Midbrain (tissue), 1 donor: ENCODE results near the gene FUCA2.
"Not testable (repeated sequence)": the region's sequence is repeated elsewhere in the genome, so short reads cannot be mapped to it uniquely, and the experiment has no call there.

Source experiments
- DNase-seq: peaks from one replicate; lab custom pipeline; 2025; lab: John Stamatoyannopoulos, UW

The FUCA2 gene

GRCh38 chr6:143535189-143535614, 23.7 kb upstream of the FUCA2 start:
- DNase-seq = no peak

GRCh38 chr6:143531720-143532499, 20.4 kb upstream of the FUCA2 start:
- DNase-seq = no peak

GRCh38 chr6:143529095-143529494, 17.6 kb upstream of the FUCA2 start:
- DNase-seq = no peak

DNA sequence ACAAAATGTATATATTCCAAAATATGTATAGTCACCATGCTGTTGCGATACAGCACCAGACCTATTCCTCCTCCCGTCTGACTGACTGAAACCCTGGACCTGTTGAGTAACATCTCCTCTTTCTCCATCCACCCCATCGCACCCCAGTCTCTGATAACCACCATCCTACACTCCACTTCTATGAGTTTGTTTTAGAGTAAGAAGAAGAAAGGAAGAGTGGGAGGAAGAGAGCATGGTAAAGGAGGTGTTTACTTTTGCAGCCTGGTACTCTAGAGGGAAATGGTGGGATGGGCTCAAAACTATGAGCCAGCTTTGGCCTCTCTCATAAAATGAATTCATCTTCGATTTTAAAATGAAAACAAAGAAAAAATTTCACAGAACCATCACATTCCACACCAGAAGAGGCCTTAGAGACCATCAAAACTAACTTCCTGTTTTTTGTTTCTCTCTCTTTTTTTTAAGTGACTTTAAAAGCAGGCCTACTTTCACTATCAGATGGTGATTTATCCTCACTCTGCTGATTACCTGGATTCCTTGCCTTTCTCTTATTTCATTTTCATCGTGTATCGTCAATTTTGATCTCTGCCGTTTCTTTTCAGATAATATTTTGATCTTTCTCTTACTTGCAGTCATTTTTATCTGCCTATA, 16.8 kb upstream of the FUCA2 start:
- DNase-seq = no peak

DNA sequence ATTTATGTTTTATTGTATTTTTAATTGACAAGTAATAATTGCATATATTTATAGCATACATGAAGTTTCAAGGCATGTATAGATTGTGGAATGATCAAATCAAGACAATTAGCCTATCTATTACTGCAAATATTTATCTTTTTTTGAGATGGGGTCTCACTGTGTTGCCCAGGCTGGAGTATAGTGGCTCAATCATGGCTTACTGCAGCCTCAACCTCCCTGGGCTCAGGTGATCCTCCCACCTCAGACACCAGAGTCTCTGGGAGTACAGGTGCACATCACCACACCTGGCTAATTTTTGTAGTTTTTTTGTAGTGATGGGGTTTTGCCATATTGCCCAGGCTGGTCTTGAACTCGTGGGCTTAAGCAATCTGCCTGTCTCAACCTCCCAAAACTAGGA, 16.2 kb upstream of the FUCA2 start:
- no peak for DNase-seq

DNA sequence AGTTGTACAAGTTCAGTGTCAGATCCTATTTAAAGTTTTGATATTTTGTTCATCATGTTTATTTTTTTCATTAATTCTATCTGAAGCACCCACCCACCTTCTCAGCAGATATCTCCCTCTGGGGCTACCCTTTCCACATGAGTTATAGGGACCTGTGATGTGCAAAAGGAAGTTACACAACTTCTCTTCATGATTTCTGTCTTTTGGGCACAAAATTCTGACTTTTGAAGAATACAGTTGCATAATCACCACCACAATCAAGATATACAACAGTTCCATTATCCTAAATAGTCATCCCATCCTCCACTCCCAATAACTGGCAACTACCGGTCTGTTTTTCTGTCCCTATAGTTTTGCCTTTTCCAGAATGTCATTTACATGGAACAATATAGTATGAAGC, 13.8 kb upstream of the FUCA2 start:
- no peak for DNase-seq

- DNase-seq = no peak
Observed at GRCh38 chr6:143522039-143522600, 10.6 kb upstream of the FUCA2 start.

DNA sequence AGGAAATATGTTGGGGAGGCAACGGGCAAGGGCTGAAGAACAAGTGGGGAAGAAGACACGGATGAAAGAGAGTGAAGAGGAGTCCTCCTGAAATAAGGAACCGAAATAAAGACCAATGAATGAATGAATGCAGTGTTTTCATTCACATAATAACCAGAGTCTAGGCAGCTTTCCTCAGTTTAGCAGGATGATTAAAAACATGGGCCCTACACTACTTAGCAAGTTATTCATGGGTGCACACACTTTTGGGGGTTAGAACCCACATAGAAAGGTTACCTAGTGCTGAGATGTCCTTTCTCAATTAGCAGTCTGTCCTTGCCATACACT, 5.9 kb upstream of the FUCA2 start:
- DNase-seq = no peak

DNA sequence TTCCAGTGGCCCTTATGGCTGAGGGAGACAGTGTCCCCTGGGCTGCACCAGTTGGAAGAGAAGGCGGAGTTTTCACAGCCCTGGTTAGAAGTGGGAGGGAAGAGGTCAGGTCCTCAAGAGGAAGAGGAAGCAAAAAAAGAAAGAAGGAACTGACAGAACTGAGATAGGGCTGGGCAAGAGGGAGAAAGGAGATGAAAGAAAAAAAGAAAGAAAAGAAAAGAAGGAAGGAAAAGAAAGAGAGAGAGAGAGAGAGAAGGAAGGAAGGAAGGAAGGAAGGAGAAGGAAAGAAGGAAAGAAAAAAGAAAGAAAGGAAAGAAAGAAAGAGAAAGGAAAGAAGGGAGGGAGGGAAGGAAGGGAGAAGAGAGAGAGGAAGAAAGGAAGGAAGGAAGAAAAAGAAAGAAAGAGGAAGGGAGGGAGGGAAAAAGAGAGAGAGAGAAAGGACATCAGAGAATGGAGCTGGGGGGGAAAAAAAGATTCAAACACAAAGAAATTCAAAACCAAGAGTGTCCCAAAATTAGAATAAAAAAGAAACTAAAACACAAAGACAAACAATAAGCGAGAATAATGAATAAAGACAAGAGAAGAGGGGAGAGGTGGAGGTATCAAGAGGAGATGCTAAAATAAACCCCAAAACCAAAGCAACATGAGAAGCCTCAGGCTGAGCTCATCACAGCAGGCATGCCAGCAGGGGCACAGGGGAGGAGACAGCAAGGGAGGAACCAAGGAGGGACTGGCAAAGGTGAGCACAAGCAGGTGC, 5.3 kb upstream of the FUCA2 start:
- no peak for DNase-seq

DNA sequence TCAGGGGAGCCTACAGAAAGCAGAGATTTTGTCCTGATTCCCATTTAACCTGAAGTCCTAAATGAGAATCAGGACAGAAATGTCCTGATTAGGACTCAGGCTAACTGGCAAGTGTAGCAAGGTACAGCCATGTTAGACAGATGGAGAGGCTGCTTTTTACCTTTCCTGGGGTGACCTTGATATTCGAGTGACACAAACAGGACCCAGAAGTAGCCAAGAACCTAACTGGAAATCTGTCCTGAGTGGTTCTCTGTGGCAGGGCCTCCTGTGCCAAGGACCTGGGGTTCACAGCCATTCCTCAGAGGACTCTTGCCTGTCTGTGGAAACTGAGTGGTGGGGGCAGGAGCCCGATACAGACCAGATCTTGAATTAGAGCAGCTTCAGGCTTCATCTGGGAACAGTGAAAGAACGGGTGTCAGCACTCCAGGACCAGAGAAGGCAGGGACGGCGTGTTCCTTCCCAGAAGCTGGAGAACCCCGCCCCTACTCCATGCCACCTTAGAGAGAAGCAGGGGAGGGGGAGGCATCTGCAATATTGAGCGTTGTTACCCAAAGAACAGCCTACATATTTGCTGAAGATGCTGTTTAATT, 4.3 kb upstream of the FUCA2 start:
- no peak for DNase-seq

- no peak for DNase-seq
Observed at GRCh38 chr6:143515061-143515760, 3.7 kb upstream of the FUCA2 start.

DNA sequence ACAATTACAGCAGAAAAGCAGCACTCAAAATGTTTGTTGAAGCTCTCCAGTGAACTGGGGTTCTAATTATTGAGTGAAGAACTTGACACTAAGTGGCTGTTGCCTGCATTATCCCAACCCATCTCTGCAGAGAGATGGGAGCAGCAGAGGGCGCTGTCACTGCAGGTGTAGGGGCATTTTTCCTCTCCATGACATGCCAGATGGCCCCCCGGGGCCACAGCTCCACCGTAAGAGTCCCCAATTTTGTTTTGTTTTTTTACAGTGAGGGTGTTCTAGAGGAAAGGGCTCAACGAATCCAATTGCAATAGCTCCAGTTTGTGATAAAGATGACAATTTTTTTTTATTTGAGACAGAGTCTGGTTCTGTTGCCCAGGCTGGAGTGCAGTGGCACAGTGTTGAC, 1.9 kb upstream of the FUCA2 start:
- DNase-seq = no peak

DNA sequence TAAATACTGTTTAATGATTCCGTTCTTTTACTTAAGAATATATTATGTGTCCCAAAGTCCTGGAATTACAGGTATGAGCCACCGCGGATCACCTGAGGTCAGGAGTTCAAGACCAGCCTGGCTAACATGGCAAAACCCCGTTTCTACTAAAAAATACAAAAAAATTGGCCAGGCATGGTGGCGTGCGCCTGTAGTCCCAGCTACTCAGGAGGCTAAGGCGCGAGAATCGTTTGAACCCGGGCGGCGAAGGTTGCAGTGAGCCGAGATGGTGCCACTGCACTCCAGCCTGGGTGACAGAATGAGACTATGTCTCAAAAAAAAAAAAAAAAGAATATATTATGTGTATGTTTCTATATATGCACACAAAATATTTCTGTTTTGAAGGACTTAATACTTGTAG, 1.2 kb downstream of the FUCA2 start:
- DNase-seq = not testable (repeated sequence)

GRCh38 chr6:143507358-143508145, 4.0 kb downstream of the FUCA2 start:
- DNase-seq = no peak

GRCh38 chr6:143506620-143507019, 4.9 kb downstream of the FUCA2 start:
- no peak for DNase-seq

DNA sequence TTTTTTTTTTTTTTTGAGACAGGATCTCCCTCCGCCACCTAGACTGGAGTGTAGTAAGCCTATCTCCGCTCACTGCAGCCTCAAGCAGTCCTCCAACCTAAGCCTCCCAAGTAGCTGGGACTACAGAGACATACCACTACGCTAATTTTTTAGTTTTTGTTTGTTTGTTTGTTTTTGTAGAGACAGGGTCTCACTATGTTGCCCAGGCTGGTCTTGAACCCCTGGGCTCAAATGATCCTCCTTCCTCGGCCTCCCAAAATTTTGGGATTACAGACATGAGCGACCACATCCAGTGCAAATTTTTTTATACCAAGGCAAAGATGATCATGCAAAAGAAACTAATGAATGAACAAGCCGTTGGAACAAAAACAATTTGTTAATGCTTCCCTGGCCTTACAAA, 5.3 kb downstream of the FUCA2 start:
- DNase-seq = no peak

DNA sequence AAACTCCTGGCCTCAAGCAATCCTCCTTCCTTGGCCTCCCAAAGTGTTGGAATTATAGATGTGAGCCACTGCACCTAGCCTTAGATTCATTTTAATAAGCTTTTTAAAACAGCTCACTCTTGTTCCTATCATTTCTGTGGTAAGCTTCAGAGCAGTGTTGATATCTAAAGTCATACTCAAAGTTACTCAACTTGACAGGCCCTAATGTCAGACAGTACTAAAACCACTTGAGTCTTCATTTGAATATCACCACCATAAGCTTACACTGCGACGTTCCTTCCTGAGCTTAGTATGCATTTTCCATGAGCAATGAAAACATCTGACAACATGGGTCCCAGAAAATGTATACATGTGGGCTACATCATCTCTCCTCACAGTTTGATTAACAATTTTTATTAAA, 6.0 kb downstream of the FUCA2 start:
- DNase-seq = no peak

GRCh38 chr6:143505111-143505510, 6.4 kb downstream of the FUCA2 start:
- no peak for DNase-seq

DNA sequence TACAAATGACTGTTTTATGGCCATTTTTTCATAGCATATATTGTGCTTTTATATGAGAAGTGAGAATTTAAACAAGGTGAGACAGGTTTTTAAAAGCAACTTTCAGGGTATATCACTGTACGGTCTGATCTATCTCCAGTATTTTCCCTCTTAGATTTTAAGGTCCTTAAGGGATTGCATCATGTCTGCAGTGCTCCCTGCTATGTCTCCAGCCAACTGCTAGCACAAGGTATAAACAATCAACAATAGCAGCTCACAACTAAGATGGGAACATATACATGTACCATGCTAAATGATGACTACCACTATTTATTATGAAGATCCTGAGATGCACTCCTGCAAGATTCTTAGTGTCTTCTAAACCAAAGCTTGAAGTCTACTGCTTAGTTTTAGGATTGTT, 7.2 kb downstream of the FUCA2 start:
- DNase-seq = no peak

GRCh38 chr6:143501851-143502250, 9.7 kb downstream of the FUCA2 start:
- no peak for DNase-seq

- DNase-seq = no peak
Observed at GRCh38 chr6:143498428-143498827, 13.1 kb downstream of the FUCA2 start.
